ENCODE measurements around the gene COA3. TPM values are rescaled to one million over a fixed set of nuclear protein-coding genes. Genes with fewer than 3 reads are reported as not detected.

Gene COA3
- polyA plus RNA-seq, 1 of the 3 experiments (the other 2 are of a cell fraction): 103 TPM

DNA sequence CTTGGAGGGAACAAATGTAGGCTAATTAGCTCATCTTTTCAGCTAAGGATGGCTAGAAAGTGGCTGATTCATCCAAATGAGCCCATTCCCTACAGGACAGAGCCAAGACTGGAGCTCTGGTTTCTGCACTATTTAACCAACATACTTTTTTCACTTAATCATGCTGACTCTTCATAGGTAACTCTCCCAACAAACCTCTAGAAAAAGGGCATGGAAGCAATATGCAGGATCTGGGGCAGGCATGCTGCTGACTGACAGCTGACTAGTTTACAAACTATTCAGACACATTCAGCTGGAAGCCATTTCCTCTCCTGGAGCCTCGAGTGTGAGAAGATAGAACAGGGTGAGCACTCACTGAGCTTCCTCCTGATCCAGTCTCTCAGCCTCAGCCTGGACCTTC, 19.4 kb upstream of the COA3 start (continued):
- TF ChIP-seq TAF1 (IDR thresholded peaks at IDR 0.05; ENCODE audit: borderline replicate concordance, low read depth, low read length): no peak

DNA sequence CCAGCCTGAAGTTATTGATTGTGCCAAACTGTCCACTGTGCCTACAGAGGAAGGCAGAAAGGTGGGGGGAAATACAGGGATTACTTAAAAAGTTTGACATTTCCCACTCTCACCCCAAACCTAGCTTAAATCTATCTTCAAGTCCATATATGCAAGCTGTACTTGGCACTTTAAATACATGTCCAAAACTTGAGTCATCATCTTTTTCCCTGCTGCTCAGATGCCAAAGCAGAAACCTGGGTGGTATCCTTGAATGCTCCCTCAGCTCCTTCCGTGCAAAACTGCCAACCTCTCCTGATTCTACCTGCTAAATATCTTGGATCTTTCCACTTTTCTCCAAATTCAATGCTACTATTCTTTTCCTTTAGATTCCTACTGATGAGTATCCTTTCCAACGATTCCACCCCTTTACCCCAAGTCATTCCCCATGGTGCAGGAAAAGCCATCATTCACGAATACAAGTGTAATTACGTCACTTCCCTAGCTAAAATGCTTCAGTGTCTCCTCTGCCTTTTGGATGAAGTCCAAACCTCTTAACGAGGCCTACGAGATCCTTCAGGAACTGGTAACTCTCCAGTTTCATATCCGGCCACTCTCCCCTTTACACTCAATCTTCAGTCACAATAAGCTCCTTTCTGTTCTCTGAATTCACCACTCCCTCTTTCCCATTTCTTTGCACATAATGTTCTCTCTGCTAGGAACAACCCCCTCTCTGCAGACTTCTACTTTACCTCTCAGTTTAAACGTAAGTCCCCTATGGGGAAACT, 16.3 kb upstream of the COA3 start:
- 0 out of 2 replicates have a peak, but pooled peaks cover 8% of the 10 kb centered on the region for H3K79me2 ChIP-seq (ENCODE audit: insufficient read depth)
- peaks cover 54 to 72% of the 10 kb centered on the region in 2 experiments for H3K36me3 ChIP-seq (replicated peaks in 1 of 2; ENCODE audit: control insufficient read depth in 1 of 2, insufficient read depth in 2 of 2, low read length in 1 of 2)
- H4K20me1 ChIP-seq (ENCODE audit: insufficient read depth): no peaks in the 10 kb centered on the region; the same call in 1 of the 2 replicates
- peak overlapping the region; percentile 77 to 84 for H3K27ac ChIP-seq (ENCODE audit: low read depth in 2 of 2, low read length in 1 of 2)
- 25% methylated on average over 8 of the region's 8 CpGs for WGBS (ENCODE audit: low lambda C conversion rate)
- ChIA-PET POLR2A (no interaction called here), CTCF (interaction anchor here (1.1 to 2.1 kb wide), 4 partner anchors 10 to 123 kb away, joined by 4 to 12 read pairs (median 6); partner anchors contain the start of gene BECN1)
- H3K4me1 ChIP-seq (ENCODE audit: control insufficient read depth in 1 of 2, insufficient read depth in 2 of 2, low read depth in 1 of 2, low read length in 1 of 2): peaks cover 6 to 28% of the 10 kb centered on the region in 2 experiments
- H3K4me2 ChIP-seq: peak overlapping the region; percentile 64
- H3K9me2 ChIP-seq: no peaks in the 10 kb centered on the region
- peak overlapping the region; percentile 26; the same call in 1 of the 2 replicates for H2AFZ ChIP-seq (ENCODE audit: low read depth)
- no peaks in the 10 kb centered on the region for H3K27me3 ChIP-seq (ENCODE audit: insufficient read depth)
- H3K4me3 ChIP-seq (ENCODE audit: low read depth in 2 of 2, low read length in 1 of 2): peak overlapping the region in 1 of 2 experiments; percentile 25; a peak in 1 of 4 replicates
- H3F3A ChIP-seq (replicated peaks; ENCODE audit: insufficient read depth): peaks cover 62% of the 10 kb centered on the region
- H3K9me3 ChIP-seq: no peaks in the 10 kb centered on the region
- DNase-seq: no peak
- peak overlapping the region; percentile 45 for H3K9ac ChIP-seq
- TF ChIP-seq NRF1 (IDR thresholded peaks at IDR 0.05; ENCODE audit: low read depth, low read length) (no peak), JUND (IDR thresholded peaks at IDR 0.05) (peak; percentile 54), POLR2AphosphoS5 (IDR thresholded peaks at IDR 0.05; ENCODE audit: low read depth, low read length) (peak; percentile 31), EP300 (IDR thresholded peaks at IDR 0.05; ENCODE audit: borderline replicate concordance in 1 of 2, low read depth in 1 of 2, low read length in 1 of 2) (peak in 1 of 2 experiments; percentile 68; a peak in 2 of 4 replicates), YY1 (IDR thresholded peaks at IDR 0.05; ENCODE audit: low read depth) (peak; percentile 45; the same call in 1 of the 2 replicates), NFIC (IDR thresholded peaks at IDR 0.05; ENCODE audit: borderline replicate concordance) (peak; percentile 91), EZH2phosphoT487 (IDR thresholded peaks at IDR 0.05; ENCODE audit: borderline replicate concordance, low read depth) (no peak), FOSL2 (IDR thresholded peaks at IDR 0.05; ENCODE audit: borderline replicate concordance, low read depth) (peak; percentile 71), FOXJ3 (CRISPR knock-in tag; IDR thresholded peaks at IDR 0.05) (no peak), TCF12 (IDR thresholded peaks at IDR 0.05) (peak; percentile 55; the same call in 1 of the 2 replicates), REST (IDR thresholded peaks at IDR 0.05; ENCODE audit: low read depth, low read length) (no peak), TEAD4 (IDR thresholded peaks at IDR 0.05; ENCODE audit: borderline replicate concordance, insufficient read depth) (peak; percentile 59; the same call in 1 of the 2 replicates), RFX5 (IDR thresholded peaks at IDR 0.05; ENCODE audit: low read length) (no peak), TAF1 (IDR thresholded peaks at IDR 0.05; ENCODE audit: borderline replicate concordance, low read depth, low read length) (no peak; the same call in 1 of the 2 replicates), GABPA (IDR thresholded peaks at IDR 0.05; ENCODE audit: low read depth) (peak; percentile 66), RAD21 (IDR thresholded peaks at IDR 0.05; ENCODE audit: low read length) (no peak), MEF2A (IDR thresholded peaks at IDR 0.05; ENCODE audit: borderline replicate concordance, low read depth) (no peak), PBX3 (IDR thresholded peaks at IDR 0.05) (peak; percentile 84)
- TF ChIP-seq, protein P1, sequence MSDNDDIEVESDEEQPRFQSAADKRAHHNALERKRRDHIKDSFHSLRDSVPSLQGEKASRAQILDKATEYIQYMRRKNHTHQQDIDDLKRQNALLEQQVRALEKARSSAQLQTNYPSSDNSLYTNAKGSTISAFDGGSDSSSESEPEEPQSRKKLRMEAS (IDR thresholded peaks at IDR 0.05; ENCODE audit: low read depth): peak; percentile 69
- TF ChIP-seq, protein P2, sequence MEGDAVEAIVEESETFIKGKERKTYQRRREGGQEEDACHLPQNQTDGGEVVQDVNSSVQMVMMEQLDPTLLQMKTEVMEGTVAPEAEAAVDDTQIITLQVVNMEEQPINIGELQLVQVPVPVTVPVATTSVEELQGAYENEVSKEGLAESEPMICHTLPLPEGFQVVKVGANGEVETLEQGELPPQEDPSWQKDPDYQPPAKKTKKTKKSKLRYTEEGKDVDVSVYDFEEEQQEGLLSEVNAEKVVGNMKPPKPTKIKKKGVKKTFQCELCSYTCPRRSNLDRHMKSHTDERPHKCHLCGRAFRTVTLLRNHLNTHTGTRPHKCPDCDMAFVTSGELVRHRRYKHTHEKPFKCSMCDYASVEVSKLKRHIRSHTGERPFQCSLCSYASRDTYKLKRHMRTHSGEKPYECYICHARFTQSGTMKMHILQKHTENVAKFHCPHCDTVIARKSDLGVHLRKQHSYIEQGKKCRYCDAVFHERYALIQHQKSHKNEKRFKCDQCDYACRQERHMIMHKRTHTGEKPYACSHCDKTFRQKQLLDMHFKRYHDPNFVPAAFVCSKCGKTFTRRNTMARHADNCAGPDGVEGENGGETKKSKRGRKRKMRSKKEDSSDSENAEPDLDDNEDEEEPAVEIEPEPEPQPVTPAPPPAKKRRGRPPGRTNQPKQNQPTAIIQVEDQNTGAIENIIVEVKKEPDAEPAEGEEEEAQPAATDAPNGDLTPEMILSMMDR (IDR thresholded peaks at IDR 0.05): no peak
- TF ChIP-seq, protein P3, sequence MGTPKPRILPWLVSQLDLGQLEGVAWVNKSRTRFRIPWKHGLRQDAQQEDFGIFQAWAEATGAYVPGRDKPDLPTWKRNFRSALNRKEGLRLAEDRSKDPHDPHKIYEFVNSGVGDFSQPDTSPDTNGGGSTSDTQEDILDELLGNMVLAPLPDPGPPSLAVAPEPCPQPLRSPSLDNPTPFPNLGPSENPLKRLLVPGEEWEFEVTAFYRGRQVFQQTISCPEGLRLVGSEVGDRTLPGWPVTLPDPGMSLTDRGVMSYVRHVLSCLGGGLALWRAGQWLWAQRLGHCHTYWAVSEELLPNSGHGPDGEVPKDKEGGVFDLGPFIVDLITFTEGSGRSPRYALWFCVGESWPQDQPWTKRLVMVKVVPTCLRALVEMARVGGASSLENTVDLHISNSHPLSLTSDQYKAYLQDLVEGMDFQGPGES (IDR thresholded peaks at IDR 0.05; ENCODE audit: low read depth, low read length): no peak

Data from SK-N-SH (cell line).